Measurements from ENCODE around the gene TCF4.
"Not testable (repeated sequence)": the region's sequence is repeated elsewhere in the genome, so short reads cannot be mapped to it uniquely, and the experiment has no call there.

TCF4 gene

GRCh38 chr18:55488473-55488872 lies 99.5 kb downstream of the TCF4 start:
- Mint-ChIP-seq H3K27ac (no peak overlapping the region), H3K9me3 (ENCODE audit: low read depth) (no peaks in the 10 kb centered on the region), H3K4me1 (ENCODE audit: low read depth) (peaks cover 13% of the 10 kb centered on the region), H3K4me3 (no peak overlapping the region), H3K27me3 (peaks cover 4% of the 10 kb centered on the region), H3K36me3 (no peaks in the 10 kb centered on the region)

DNA sequence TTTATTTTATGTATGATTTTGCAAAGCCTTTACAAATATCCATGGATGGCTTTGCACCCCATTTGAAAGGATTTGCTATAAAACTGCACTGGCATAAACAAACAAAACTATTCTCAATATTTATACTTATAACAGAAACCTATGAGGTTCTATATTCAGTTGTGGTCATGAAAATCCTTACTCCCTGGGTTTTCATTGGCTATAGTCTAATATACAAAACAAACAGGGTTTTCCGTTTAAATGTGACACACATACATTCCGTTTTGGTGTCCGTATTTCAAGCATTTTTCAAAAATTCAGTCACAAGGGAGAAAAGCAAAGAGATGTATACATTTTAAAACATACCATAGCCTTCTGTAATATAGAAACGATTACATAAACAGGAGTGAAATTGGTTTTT lies 100.0 kb downstream of the TCF4 start:
- Mint-ChIP-seq H3K9me3 (ENCODE audit: low read depth) (no peaks in the 10 kb centered on the region), H3K27ac (no peak overlapping the region), H3K4me1 (ENCODE audit: low read depth) (peaks cover 13% of the 10 kb centered on the region), H3K4me3 (no peak overlapping the region), H3K27me3 (peaks cover 4% of the 10 kb centered on the region), H3K36me3 (no peaks in the 10 kb centered on the region)

- peaks cover 1% of the 10 kb centered on the region for H3K27me3 Mint-ChIP-seq
- H3K36me3 Mint-ChIP-seq, result no peaks in the 10 kb centered on the region
- no peak overlapping the region for H3K27ac Mint-ChIP-seq
- H3K9me3 Mint-ChIP-seq (ENCODE audit: low read depth), result no peaks in the 10 kb centered on the region
- peaks cover 13% of the 10 kb centered on the region for H3K4me1 Mint-ChIP-seq (ENCODE audit: low read depth)
- no peak overlapping the region for H3K4me3 Mint-ChIP-seq
Measured at GRCh38 chr18:55486936-55487335, 101.1 kb downstream of the TCF4 start.

DNA sequence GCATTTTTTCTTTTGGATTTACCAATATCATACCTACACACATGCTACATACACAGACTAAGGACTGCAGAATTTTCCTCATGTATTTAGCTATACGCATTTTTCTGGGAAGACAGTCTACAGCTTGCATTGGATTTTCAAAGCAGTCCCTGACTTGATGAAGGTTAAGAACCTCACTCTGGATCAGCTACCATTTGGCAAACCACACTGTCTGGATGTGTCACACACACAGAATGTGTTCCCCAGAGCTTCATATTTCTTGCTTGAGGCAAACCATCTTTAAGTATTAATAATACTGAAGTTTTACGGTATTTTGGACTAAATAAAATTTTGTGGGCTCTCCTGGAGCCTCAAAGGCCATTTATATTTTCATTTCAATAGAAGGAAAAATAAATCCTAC lies 102.3 kb downstream of the TCF4 start:
- Mint-ChIP-seq H3K36me3 (no peaks in the 10 kb centered on the region), H3K4me1 (ENCODE audit: low read depth) (peaks cover 13% of the 10 kb centered on the region), H3K27ac (no peak overlapping the region), H3K4me3 (no peak overlapping the region), H3K27me3 (peaks cover 1% of the 10 kb centered on the region), H3K9me3 (ENCODE audit: low read depth) (no peaks in the 10 kb centered on the region)

- Mint-ChIP-seq H3K36me3 (no peaks in the 10 kb centered on the region), H3K27ac (no peak overlapping the region), H3K9me3 (ENCODE audit: low read depth) (no peaks in the 10 kb centered on the region), H3K27me3 (peaks cover 1% of the 10 kb centered on the region), H3K4me1 (ENCODE audit: low read depth) (peaks cover 12% of the 10 kb centered on the region), H3K4me3 (no peak overlapping the region)
Measured at GRCh38 chr18:55484773-55485172, 103.2 kb downstream of the TCF4 start.

GRCh38 chr18:55483266-55483871 lies 104.6 kb downstream of the TCF4 start:
- Mint-ChIP-seq H3K27me3 (peaks cover 1% of the 10 kb centered on the region), H3K4me3 (no peak overlapping the region), H3K4me1 (ENCODE audit: low read depth) (peaks cover 2% of the 10 kb centered on the region), H3K36me3 (no peaks in the 10 kb centered on the region), H3K27ac (no peak overlapping the region), H3K9me3 (ENCODE audit: low read depth) (no peaks in the 10 kb centered on the region)

DNA sequence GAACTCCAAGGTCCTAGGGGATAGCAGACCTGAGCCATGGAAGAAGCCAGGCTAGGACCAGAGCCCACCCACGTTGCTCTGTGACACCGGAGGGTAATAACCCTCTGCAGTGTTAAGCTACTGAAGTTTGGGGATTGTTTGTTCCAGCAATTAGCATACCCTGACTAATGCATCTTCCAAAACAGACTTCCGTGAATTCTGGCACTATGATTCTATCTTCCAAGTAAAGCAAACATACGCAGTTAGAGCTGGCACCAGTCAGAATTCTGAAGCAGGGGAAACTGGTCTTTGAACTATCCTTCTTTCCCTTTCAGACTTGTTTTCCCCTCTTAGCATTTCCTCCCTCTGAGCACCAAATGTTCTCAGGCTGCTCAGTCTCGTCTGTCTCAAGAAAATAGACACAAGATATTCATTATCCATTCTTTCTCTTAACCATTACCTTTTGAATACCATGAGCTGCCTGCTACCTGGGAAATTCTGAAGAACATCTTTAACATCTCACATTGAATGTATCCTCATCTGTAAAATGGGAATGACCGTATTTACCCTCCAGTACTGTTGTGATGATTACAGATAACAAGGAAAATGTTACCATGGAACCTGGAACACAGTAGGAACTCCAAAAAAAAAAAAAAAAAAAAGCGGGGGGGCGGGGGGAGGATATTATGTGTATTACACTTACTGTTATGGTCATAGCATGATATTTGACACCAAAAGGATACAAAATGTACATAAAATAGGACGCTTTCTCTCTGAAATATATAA lies 108.2 kb downstream of the TCF4 start:
- Mint-ChIP-seq H3K36me3 (no peaks in the 10 kb centered on the region), H3K4me3 (no peak overlapping the region), H3K9me3 (ENCODE audit: low read depth) (no peaks in the 10 kb centered on the region), H3K27ac (no peak overlapping the region), H3K27me3 (no peaks in the 10 kb centered on the region), H3K4me1 (ENCODE audit: low read depth) (peaks cover 21% of the 10 kb centered on the region)

- Mint-ChIP-seq H3K27ac (peak overlapping the region; percentile 88), H3K36me3 (no peaks in the 10 kb centered on the region), H3K9me3 (ENCODE audit: low read depth) (no peaks in the 10 kb centered on the region)
Measured at GRCh38 chr18:55477860-55478581, 110.0 kb downstream of the TCF4 start.

DNA sequence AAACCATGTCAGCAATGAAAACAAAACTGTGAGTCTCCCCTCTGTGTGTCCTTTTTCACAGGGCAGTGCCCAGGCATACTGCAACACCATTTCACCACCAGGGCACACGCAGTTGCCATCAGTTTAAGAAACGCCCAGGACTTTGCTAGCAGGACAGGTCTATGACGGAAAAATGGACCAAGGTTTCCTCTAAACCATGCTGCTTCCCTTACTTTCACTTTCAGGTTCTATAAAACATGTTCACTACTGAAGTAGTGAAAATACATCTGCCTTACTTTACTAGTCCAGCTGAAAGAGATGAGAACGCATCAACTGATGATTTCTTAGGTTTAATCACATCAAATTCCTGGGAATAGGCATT lies 110.5 kb downstream of the TCF4 start:
- H3K4me1 Mint-ChIP-seq (ENCODE audit: low read depth), result peaks cover 21% of the 10 kb centered on the region
- H3K36me3 Mint-ChIP-seq, result no peaks in the 10 kb centered on the region
- H3K4me3 Mint-ChIP-seq, result peak overlapping the region; percentile 91
- no peaks in the 10 kb centered on the region for H3K27me3 Mint-ChIP-seq
- no peaks in the 10 kb centered on the region for H3K9me3 Mint-ChIP-seq (ENCODE audit: low read depth)
- H3K27ac Mint-ChIP-seq, result peak overlapping the region; percentile 88

More at GRCh38 chr18:55477860-55478581, 110.0 kb downstream of the TCF4 start:
- Mint-ChIP-seq H3K4me3 (peak overlapping the region; percentile 91), H3K27me3 (no peaks in the 10 kb centered on the region), H3K4me1 (ENCODE audit: low read depth) (peaks cover 21% of the 10 kb centered on the region)

- Mint-ChIP-seq H3K4me3 (no peak overlapping the region), H3K27ac (no peak overlapping the region), H3K36me3 (no peaks in the 10 kb centered on the region), H3K9me3 (ENCODE audit: low read depth) (no peaks in the 10 kb centered on the region), H3K4me1 (ENCODE audit: low read depth) (peaks cover 21% of the 10 kb centered on the region), H3K27me3 (no peaks in the 10 kb centered on the region)
Measured at GRCh38 chr18:55475916-55476315, 112.1 kb downstream of the TCF4 start.

DNA sequence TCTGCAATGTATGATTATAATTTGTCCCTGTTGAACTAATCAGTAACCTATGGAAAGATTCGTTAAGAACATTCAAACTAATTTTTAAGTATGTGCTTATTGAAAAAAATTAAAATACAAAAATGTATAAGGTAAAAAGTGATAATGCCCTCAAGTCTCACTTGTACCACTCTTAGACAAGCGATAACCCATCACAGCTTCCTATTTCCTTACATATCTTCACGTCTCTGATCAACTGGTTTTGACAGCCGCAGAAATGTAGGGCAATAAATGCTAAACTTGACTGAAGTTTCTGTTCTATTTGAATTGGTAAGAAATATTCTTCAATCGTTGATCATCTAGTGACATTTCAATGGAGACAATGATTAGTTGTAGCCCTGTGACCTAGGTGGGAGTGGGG lies 112.5 kb downstream of the TCF4 start:
- Mint-ChIP-seq H3K36me3 (no peaks in the 10 kb centered on the region), H3K27ac (no peak overlapping the region), H3K4me3 (no peak overlapping the region), H3K27me3 (no peaks in the 10 kb centered on the region), H3K9me3 (ENCODE audit: low read depth) (no peaks in the 10 kb centered on the region), H3K4me1 (ENCODE audit: low read depth) (peaks cover 21% of the 10 kb centered on the region)

DNA sequence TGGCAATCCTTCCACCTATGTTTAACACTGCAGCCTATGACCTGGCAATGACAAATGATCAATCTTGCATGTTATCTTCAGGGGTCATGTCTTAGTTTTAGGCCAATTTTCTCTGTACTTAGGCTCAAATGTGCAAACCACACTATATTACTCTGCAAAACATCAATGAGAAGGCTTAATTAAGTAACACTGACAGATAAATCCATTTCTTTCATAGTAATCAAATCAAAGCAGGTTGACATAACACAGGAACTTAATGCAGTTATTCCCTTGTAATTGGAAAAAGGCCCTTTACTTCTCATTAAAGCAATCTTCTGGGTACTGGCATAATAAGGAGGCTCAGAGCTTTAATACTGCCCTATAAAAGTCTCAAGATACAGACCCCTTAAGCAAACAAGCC lies 114.4 kb downstream of the TCF4 start:
- Mint-ChIP-seq H3K36me3 (no peaks in the 10 kb centered on the region), H3K4me3 (no peak overlapping the region), H3K27ac (no peak overlapping the region), H3K4me1 (ENCODE audit: low read depth) (peaks cover 21% of the 10 kb centered on the region), H3K27me3 (no peaks in the 10 kb centered on the region), H3K9me3 (ENCODE audit: low read depth) (no peaks in the 10 kb centered on the region)

DNA sequence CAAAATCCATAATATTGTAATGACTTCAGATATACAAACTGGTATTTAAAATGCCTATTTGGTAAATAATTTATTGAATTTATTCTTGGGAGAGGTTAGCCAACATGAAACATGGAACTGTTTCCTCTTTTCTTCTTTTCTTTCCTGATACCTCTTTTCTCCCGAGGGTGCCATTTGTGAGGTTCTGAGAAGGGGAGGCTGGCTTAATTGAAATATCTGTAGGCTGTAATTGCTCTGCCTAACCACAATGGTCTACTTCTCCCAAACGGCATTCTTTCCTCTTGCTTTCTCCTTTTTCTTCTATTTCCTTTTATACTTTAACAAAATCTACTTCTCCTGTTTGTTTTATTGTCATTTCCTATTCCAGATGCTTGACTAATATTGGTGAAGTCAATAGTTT lies 114.9 kb downstream of the TCF4 start:
- no peaks in the 10 kb centered on the region for H3K27me3 Mint-ChIP-seq
- H3K27ac Mint-ChIP-seq, result no peak overlapping the region
- H3K36me3 Mint-ChIP-seq, result no peaks in the 10 kb centered on the region
- H3K9me3 Mint-ChIP-seq (ENCODE audit: low read depth), result no peaks in the 10 kb centered on the region
- H3K4me3 Mint-ChIP-seq, result no peak overlapping the region
- peaks cover 18% of the 10 kb centered on the region for H3K4me1 Mint-ChIP-seq (ENCODE audit: low read depth)

GRCh38 chr18:55470826-55471225 lies 117.2 kb downstream of the TCF4 start:
- Mint-ChIP-seq H3K27me3 (peaks cover 2% of the 10 kb centered on the region), H3K36me3 (no peaks in the 10 kb centered on the region), H3K9me3 (ENCODE audit: low read depth) (no peaks in the 10 kb centered on the region), H3K4me1 (ENCODE audit: low read depth) (no peaks in the 10 kb centered on the region), H3K4me3 (no peak overlapping the region), H3K27ac (no peak overlapping the region)

GRCh38 chr18:55469134-55469533 lies 118.9 kb downstream of the TCF4 start:
- H3K27ac Mint-ChIP-seq; H3K4me3 Mint-ChIP-seq; H3K4me1 Mint-ChIP-seq (ENCODE audit: low read depth); H3K36me3 Mint-ChIP-seq; H3K27me3 Mint-ChIP-seq; H3K9me3 Mint-ChIP-seq (ENCODE audit: low read depth): not testable (repeated sequence)
